ENCODE measurements around the gene MRPL49.
A peak's percentile ranks its signal among the peaks of the same experiment; 100 is the strongest.

MRPL49 gene

GRCh38 chr11:65083834-65084597, 38.1 kb upstream of the MRPL49 start, which contains the start of the genes CDCA5 and ZFPL1:
Gene CDCA5, minus strand, starts transcription at chr11:65084040. Its CDS starts 62 bp downstream, at chr11:65083978.
Gene ZFPL1, plus strand, starts transcription at chr11:65084222. Its CDS starts 477 bp downstream, at chr11:65084699.
- Histone ChIP-seq H3K9me2 (replicated peaks; ENCODE audit: insufficient read depth, low read length) (no peaks in the 10 kb centered on the region), H3F3A (ENCODE audit: insufficient read depth, low read length) (peaks cover 30% of the 10 kb centered on the region), H2AFZ (ENCODE audit: low read length) (peak within 1 kb of the TSS; percentile 71), H3K9me3 (replicated peaks; ENCODE audit: insufficient read depth, low read length) (no peaks in the 10 kb centered on the region), H3K9ac (ENCODE audit: low read length) (peak within 1 kb of the TSS; percentile 88), H3K27ac (ENCODE audit: low read length) (peak within 1 kb of the TSS; percentile 74), H3K27me3 (replicated peaks; ENCODE audit: insufficient read depth, low read length) (no peaks in the 10 kb centered on the region), H3K4me3 (ENCODE audit: low read length) (peak within 1 kb of the TSS; percentile 84), H4K20me1 (ENCODE audit: insufficient read depth, low read length) (no peaks in the 10 kb centered on the region), H3K79me2 (ENCODE audit: low read length) (peaks cover 86% of the 10 kb centered on the region), H3K4me1 (ENCODE audit: low read length) (peaks cover 57% of the 10 kb centered on the region), H3K4me2 (ENCODE audit: low read depth, low read length) (peak within 1 kb of the TSS; percentile 92), H3K36me3 (replicated peaks; ENCODE audit: insufficient read depth, low read length) (peaks cover 3% of the 10 kb centered on the region; the same call in 1 of the 2 replicates)
- TF ChIP-seq EZH2 (optimal IDR thresholded peaks at IDR 0.05; ENCODE audit: low read depth, low read length), result no peak
- TF ChIP-seq EZH2phosphoT487 (IDR thresholded peaks at IDR 0.05; ENCODE audit: low read length), result no peak
- TF ChIP-seq CTCF (IDR thresholded peaks at IDR 0.05; ENCODE audit: low read length), result no peak
- DNase-seq, result peak; percentile 97

- Histone ChIP-seq H3K4me3 (ENCODE audit: low read length) (peak overlapping the region; percentile 84), H2AFZ (ENCODE audit: low read length) (0 out of 2 replicates have a peak overlapping the region, but pooled peaks have one; percentile 71), H3K27me3 (replicated peaks; ENCODE audit: insufficient read depth, low read length) (no peaks in the 10 kb centered on the region), H3K9ac (ENCODE audit: low read length) (peak overlapping the region; percentile 88), H3K4me2 (ENCODE audit: low read depth, low read length) (peak overlapping the region; percentile 92), H4K20me1 (ENCODE audit: insufficient read depth, low read length) (no peaks in the 10 kb centered on the region), H3K9me2 (replicated peaks; ENCODE audit: insufficient read depth, low read length) (no peaks in the 10 kb centered on the region), H3K27ac (ENCODE audit: low read length) (peak overlapping the region; percentile 74; the same call in 1 of the 2 replicates), H3K36me3 (replicated peaks; ENCODE audit: insufficient read depth, low read length) (peaks cover 3% of the 10 kb centered on the region; the same call in 1 of the 2 replicates), H3K79me2 (ENCODE audit: low read length) (peaks cover 79% of the 10 kb centered on the region), H3K4me1 (ENCODE audit: low read length) (peaks cover 57% of the 10 kb centered on the region), H3K9me3 (replicated peaks; ENCODE audit: insufficient read depth, low read length) (no peaks in the 10 kb centered on the region), H3F3A (ENCODE audit: insufficient read depth, low read length) (peaks cover 32% of the 10 kb centered on the region)
- TF ChIP-seq EZH2 (optimal IDR thresholded peaks at IDR 0.05; ENCODE audit: low read depth, low read length) (no peak), CTCF (IDR thresholded peaks at IDR 0.05; ENCODE audit: low read length) (no peak), EZH2phosphoT487 (IDR thresholded peaks at IDR 0.05; ENCODE audit: low read length) (no peak)
- DNase-seq, result no peak
These were observed 37.3 kb upstream of the MRPL49 start for GRCh38 chr11:65084598-65085375.

- H3K9ac ChIP-seq (ENCODE audit: low read length), result no peak overlapping the region
- no peak for DNase-seq
- H4K20me1 ChIP-seq (ENCODE audit: insufficient read depth, low read length), result no peaks in the 10 kb centered on the region
- no peak overlapping the region for H3K27ac ChIP-seq (ENCODE audit: low read length)
- 0 out of 2 replicates have a peak overlapping the region, but pooled peaks have one; percentile 84 for H3K4me3 ChIP-seq (ENCODE audit: low read length)
- no peaks in the 10 kb centered on the region for H3K27me3 ChIP-seq (replicated peaks; ENCODE audit: insufficient read depth, low read length)
- H3K9me3 ChIP-seq (replicated peaks; ENCODE audit: insufficient read depth, low read length), result no peaks in the 10 kb centered on the region
- H3F3A ChIP-seq (ENCODE audit: insufficient read depth, low read length), result peaks cover 39% of the 10 kb centered on the region
- H3K9me2 ChIP-seq (replicated peaks; ENCODE audit: insufficient read depth, low read length), result no peaks in the 10 kb centered on the region
- H3K4me1 ChIP-seq (ENCODE audit: low read length), result peaks cover 63% of the 10 kb centered on the region
- peaks cover 74% of the 10 kb centered on the region for H3K79me2 ChIP-seq (ENCODE audit: low read length)
- peak overlapping the region; percentile 92; the same call in 1 of the 2 replicates for H3K4me2 ChIP-seq (ENCODE audit: low read depth, low read length)
- TF ChIP-seq CTCF (IDR thresholded peaks at IDR 0.05; ENCODE audit: low read length) (no peak), EZH2phosphoT487 (IDR thresholded peaks at IDR 0.05; ENCODE audit: low read length) (no peak), EZH2 (optimal IDR thresholded peaks at IDR 0.05; ENCODE audit: low read depth, low read length) (no peak)
- H3K36me3 ChIP-seq (replicated peaks; ENCODE audit: insufficient read depth, low read length), result peaks cover 3% of the 10 kb centered on the region; the same call in 1 of the 2 replicates
- no peak overlapping the region for H2AFZ ChIP-seq (ENCODE audit: low read length)
These were observed 36.7 kb upstream of the MRPL49 start for GRCh38 chr11:65085446-65085845.

Data from MM.1S (cell line).